ENCODE results near the gene VSTM2B.

VSTM2B gene

DNA sequence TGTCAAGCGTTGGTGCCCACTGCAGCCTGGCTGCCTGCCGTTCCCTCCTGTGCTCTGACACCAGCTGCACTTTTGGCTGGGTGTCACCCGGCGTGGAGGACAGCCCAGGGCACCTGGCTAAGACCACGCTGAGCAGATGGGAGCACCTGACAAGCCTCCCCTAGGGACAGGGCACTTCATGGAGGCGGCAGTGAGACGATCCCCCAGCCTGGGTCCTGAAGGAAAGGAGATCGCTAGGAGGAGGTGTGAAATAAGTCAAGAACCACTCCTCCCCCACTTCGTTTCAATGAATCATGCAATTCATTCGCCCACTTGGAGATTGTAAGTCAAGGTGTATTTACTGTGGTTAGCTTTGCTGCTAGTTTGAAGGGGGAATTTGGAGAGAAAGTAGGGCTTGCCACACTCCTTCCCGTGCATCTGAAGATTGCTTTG, 38.8 kb downstream of the VSTM2B start:
- in situ Hi-C loops (cut with HindIII; ENCODE audit: low pct_unique_long_range_greater_than_20kb, low sequenced_read_pairs) = no loop called here
- no peak for DNase-seq (ENCODE audit: low read depth in 1 of 2, low spot score in 1 of 2)
- TF ChIP-seq JUND (IDR thresholded peaks at IDR 0.05; ENCODE audit: low read depth) = no peak

DNA sequence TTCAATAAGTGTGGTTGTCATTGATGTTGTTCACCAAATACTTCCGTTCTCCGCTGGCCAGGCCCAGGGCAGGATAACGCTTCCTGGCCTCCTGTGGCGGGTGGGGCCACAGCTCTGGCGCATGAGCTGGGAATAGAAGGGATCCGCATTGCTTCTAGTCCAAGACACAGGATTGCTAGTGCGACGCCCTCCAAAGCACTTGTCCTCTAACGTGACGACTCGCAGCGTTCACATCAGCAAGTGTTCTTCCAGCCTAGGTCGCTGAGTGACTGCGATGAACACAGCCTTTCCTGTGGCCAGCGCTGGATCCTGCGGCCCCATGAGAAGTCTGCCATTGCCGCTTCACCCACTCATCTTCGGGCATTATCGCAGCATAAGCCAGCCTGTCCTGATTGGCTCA, 39.4 kb downstream of the VSTM2B start:
- in situ Hi-C loops (cut with HindIII; ENCODE audit: low pct_unique_long_range_greater_than_20kb, low sequenced_read_pairs) = no loop called here
- no peak for DNase-seq (ENCODE audit: low read depth in 1 of 2, low spot score in 1 of 2)
- no peak for TF ChIP-seq JUND (IDR thresholded peaks at IDR 0.05; ENCODE audit: low read depth)

- in situ Hi-C loops (cut with HindIII; ENCODE audit: low pct_unique_long_range_greater_than_20kb, low sequenced_read_pairs) = no loop called here
- no peak for TF ChIP-seq JUND (IDR thresholded peaks at IDR 0.05; ENCODE audit: low read depth)
- no peak for DNase-seq (ENCODE audit: low read depth in 1 of 2, low spot score in 1 of 2)
These were observed 40.8 kb downstream of the VSTM2B start for GRCh38 chr19:29566496-29567054.

DNA sequence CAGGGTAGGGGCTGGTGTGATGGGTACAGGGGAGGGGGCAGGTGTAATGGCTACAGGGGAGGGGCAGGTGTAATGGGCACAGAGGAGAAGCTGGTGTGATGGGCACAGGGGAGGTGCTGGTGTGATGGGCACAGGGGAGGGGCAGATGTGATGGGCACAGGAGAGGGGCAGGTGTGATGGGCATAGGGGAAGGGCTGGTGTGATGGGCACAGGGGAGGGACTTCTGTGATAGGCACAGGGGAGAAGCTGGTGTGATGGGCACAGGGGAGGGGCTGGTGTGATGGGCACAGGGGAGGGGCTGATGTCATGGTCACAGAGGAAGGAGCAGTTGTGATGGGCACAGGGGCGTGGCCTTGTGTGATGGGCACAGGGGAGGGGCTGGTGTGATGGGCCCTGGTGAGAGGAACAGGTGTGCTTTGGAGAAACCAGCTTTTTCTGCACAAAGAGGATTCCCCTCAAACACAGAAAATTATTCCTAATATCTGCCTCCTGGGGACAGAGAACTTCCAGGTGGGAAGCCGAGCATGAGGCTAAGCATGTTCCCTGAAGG, 41.6 kb downstream of the VSTM2B start:
- TF ChIP-seq JUND (IDR thresholded peaks at IDR 0.05; ENCODE audit: low read depth) = no peak
- DNase-seq (ENCODE audit: low read depth in 1 of 2, low spot score in 1 of 2) = no peak
- in situ Hi-C loops (cut with HindIII; ENCODE audit: low pct_unique_long_range_greater_than_20kb, low sequenced_read_pairs) = no loop called here

GRCh38 chr19:29568036-29569025, 42.5 kb downstream of the VSTM2B start:
- DNase-seq (ENCODE audit: low read depth in 1 of 2, low spot score in 1 of 2) = no peak
- TF ChIP-seq JUND (IDR thresholded peaks at IDR 0.05; ENCODE audit: low read depth) = no peak
- in situ Hi-C loops (cut with HindIII; ENCODE audit: low pct_unique_long_range_greater_than_20kb, low sequenced_read_pairs) = no loop called here

GRCh38 chr19:29569038-29569911, 43.5 kb downstream of the VSTM2B start:
- DNase-seq (ENCODE audit: low read depth in 1 of 2, low spot score in 1 of 2) = no peak
- in situ Hi-C loops (cut with HindIII; ENCODE audit: low pct_unique_long_range_greater_than_20kb, low sequenced_read_pairs) = no loop called here

DNA sequence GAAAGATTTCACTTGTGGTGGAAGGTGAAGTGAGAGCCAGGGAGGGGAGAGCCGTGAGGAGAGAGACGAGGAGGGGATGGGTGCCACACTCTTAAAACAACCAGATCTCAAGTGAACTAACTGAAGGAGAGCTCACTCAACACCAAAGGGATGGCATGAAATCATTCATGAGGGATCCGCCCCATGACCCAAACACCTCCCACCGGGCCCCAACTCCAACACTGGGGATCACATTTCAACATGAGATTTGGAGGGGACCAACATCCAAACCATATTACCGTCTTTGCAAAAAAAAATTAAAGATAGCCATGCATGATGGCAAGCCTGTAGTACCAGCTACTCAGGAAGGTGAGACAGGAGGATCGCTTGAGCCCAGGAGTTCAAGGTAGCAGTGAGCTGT, 45.4 kb downstream of the VSTM2B start:
- TF ChIP-seq JUND (IDR thresholded peaks at IDR 0.05; ENCODE audit: low read depth) = no peak
- in situ Hi-C loops (cut with HindIII; ENCODE audit: low pct_unique_long_range_greater_than_20kb, low sequenced_read_pairs) = no loop called here
- no peak for DNase-seq (ENCODE audit: low read depth in 1 of 2, low spot score in 1 of 2)

More at GRCh38 chr19:29569038-29569911, 43.5 kb downstream of the VSTM2B start:
- TF ChIP-seq JUND (IDR thresholded peaks at IDR 0.05; ENCODE audit: low read depth) = no peak

DNA sequence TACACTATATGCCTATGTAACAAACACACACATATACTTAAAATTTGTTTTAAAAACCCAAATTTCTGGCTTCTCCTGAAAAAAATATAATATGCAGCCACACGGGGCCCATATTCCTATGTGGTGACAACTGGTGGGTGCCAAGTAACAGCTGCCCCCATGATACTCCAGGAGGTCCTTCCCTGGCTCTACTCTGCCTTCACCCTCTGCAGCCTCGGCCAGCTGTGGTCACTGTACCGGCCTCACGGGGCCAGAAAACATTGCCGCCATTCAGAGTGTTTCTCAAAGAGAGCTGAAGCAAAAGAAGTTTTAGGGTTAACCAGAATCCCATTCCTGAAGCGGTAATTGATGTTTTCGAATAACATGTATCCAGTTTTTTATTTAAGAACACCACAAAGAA, 47.7 kb downstream of the VSTM2B start:
- DNase-seq (ENCODE audit: low read depth in 1 of 2, low spot score in 1 of 2) = no peak
- in situ Hi-C loops (cut with HindIII; ENCODE audit: low pct_unique_long_range_greater_than_20kb, low sequenced_read_pairs) = no loop called here

DNA sequence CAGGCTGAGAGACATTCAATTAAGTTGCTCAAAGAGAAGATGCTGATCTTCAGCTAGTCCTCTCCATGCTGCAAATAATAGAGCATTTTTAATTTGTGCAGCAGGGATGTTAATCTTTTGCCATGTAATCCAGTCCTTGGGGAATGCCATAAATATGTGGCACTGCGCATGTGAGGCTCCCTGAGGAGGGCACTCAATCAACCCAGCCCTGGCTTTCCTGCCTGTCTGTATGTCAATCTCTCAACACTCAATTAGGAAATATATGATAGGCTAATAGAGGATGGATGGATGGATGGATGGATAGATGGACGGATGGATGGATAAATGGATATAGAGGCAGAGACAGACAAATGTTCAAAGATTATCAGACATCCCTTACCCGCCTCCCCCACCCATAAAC, 48.7 kb downstream of the VSTM2B start:
- in situ Hi-C loops (cut with HindIII; ENCODE audit: low pct_unique_long_range_greater_than_20kb, low sequenced_read_pairs) = no loop called here

More for the DNA sequence above, 47.7 kb downstream of the VSTM2B start:
- TF ChIP-seq JUND (IDR thresholded peaks at IDR 0.05; ENCODE audit: low read depth) = no peak

GRCh38 chr19:29576046-29576606, 50.3 kb downstream of the VSTM2B start:
- in situ Hi-C loops (cut with HindIII; ENCODE audit: low pct_unique_long_range_greater_than_20kb, low sequenced_read_pairs) = no loop called here
- no peak for TF ChIP-seq JUND (IDR thresholded peaks at IDR 0.05; ENCODE audit: low read depth)
- no peak for DNase-seq (ENCODE audit: low read depth in 1 of 2, low spot score in 1 of 2)

More for the DNA sequence above, 48.7 kb downstream of the VSTM2B start:
- DNase-seq (ENCODE audit: low read depth in 1 of 2, low spot score in 1 of 2) = no peak
- no peak for TF ChIP-seq JUND (IDR thresholded peaks at IDR 0.05; ENCODE audit: low read depth)

DNA sequence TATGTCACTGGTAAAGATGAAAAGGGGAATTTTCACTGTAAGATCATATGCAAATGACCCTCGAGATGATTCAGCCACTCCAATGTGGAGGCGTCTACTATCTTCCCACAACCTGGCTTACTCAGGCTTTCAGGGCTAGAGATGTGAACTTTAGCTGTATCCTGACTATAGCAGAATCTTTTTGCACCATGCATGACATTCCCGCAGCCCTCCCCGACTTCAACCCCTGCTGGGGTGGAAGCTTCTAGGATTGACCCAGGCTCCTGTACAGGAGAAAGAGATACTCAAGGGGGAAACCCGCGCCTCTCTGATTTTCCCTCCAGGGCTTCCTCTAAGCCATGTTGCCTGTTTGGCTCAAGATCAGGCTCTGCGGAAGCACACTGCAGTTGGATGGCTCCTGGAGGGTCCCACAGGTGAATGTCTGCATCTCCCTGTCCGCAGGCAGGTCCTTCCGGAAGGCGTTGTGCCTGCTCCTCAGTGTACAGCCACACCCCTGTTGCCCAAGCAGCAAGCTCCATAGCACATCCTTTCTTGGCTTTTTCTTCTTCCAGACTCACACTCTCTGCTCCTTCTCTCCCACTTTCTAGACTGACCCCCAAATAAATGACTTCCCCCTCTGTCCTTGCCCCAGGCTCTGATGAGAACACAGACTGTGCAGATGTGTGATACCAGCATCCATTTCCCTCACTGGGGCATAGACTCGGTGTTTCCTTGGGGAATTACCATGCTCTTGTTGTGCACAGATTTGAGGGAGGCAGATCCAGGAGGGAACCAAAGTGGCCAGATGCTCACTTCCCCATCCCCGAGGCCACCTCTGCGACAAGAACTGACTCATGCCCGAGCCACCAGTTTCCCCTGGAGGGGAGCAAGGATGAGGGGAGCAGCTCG, 51.2 kb downstream of the VSTM2B start:
- in situ Hi-C loops (cut with HindIII; ENCODE audit: low pct_unique_long_range_greater_than_20kb, low sequenced_read_pairs) = no loop called here
- no peak for DNase-seq (ENCODE audit: low read depth in 1 of 2, low spot score in 1 of 2)
- no peak for TF ChIP-seq JUND (IDR thresholded peaks at IDR 0.05; ENCODE audit: low read depth)

Data from T47D (cell line).